AG04450 (cell line): ENCODE results near the gene PXDC1. TPM values are rescaled to one million over a fixed set of nuclear protein-coding genes. Genes with fewer than 3 reads are reported as not detected.
A peak's percentile ranks its signal among the peaks of the same experiment; 100 is the strongest.

Experiments
- CTCF ChIA-PET: fragments of 300-600, 350-600 bp; formaldehyde crosslinking; extraction: SDS; loops from one replicate; lab custom pipeline; 2022; ENCODE audit warnings: antibody characterized with exemption, inconsistent platforms; lab: Charles Lee
- POLR2A ChIA-PET: fragments of 350-600 bp; formaldehyde crosslinking; extraction: SDS; loops from one replicate; lab custom pipeline; 2021; ENCODE audit warnings: antibody characterized with exemption, inconsistent platforms; lab: Yijun Ruan, JAX
- DNase-seq: peaks from one replicate; pipeline ENCODE4 v3.0.0-alpha.2; 2011; ENCODE audit warnings: low read depth, low spot score
- H3K27ac ChIP-seq: one replicate; pipeline ENCODE4 v1.5.1; 2012; ENCODE audit warnings: low read depth, low read length, control low read depth
- H3K27me3 ChIP-seq: one replicate; pipeline ENCODE4 v1.6.0; 2012; ENCODE audit warnings: low read length; ENCODE audit not compliant: control insufficient read depth, insufficient read depth
- H3K4me3 ChIP-seq: 2 replicates; pipeline ENCODE4 v1.5.1; 2011; ENCODE audit warnings: mild to moderate bottlenecking, low read depth, low read length, control low read depth
- H3K9me3 ChIP-seq: 2 replicates; pipeline ENCODE4 v1.5.1; 2012; ENCODE audit warnings: low read length; ENCODE audit not compliant: control insufficient read depth, insufficient read depth
- polyA plus RNA-seq: library from polyadenylated mRNA; depleted of rRNA; stranded (reverse); fragments of >200 nt; gene quantifications from 2 replicates; pipeline ENCODE4 v1.2.3, GENCODE V29; 2011
- TF ChIP-seq, protein P1 (sequence below): IDR thresholded peaks from 2 replicates; pipeline ENCODE4 v1.5.1; 2011; ENCODE audit warnings: low read depth, low read length, control low read depth, inconsistent platforms

PXDC1 gene
- polyA plus RNA-seq, 1 experiment, result 13.5 TPM

GRCh38 chr6:3727036-3727435, 24.5 kb downstream of the PXDC1 start:
- H3K27me3 ChIP-seq, result no peaks in the 10 kb centered on the region
- peaks cover 5% of the 10 kb centered on the region; the same call in 1 of the 2 replicates for H3K9me3 ChIP-seq
- DNase-seq, result no peak
- TF ChIP-seq, protein P1, sequence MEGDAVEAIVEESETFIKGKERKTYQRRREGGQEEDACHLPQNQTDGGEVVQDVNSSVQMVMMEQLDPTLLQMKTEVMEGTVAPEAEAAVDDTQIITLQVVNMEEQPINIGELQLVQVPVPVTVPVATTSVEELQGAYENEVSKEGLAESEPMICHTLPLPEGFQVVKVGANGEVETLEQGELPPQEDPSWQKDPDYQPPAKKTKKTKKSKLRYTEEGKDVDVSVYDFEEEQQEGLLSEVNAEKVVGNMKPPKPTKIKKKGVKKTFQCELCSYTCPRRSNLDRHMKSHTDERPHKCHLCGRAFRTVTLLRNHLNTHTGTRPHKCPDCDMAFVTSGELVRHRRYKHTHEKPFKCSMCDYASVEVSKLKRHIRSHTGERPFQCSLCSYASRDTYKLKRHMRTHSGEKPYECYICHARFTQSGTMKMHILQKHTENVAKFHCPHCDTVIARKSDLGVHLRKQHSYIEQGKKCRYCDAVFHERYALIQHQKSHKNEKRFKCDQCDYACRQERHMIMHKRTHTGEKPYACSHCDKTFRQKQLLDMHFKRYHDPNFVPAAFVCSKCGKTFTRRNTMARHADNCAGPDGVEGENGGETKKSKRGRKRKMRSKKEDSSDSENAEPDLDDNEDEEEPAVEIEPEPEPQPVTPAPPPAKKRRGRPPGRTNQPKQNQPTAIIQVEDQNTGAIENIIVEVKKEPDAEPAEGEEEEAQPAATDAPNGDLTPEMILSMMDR, result no peak
- ChIA-PET POLR2A (no interaction called here), CTCF (no interaction called here)
- H3K27ac ChIP-seq, result no peak overlapping the region
- H3K4me3 ChIP-seq, result no peak overlapping the region

DNA sequence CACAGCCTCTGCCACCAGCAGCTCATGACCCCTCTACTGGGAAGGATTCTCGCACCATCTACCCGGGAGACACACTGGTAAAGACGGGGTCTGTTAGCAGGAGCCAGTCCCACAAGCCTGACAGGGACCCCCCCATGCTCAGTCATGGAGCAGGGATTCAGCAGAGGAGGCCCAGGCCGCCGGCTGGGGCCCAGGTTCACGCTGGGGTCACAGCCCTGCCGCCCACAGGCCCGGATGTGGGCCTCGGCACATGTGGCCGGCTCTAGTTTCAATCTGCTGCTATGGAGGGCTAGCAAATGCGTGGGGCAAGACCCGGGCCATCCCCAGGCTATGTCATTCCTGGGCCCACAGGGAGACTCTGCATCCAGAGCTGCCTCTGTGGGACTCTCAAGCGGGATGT, 25.1 kb downstream of the PXDC1 start:
- CTCF ChIA-PET, result interaction anchor here (0.6 kb wide), 1 partner anchor 447 kb away, joined by 16 read pairs; no protein-coding TSS in a partner anchor
- no peak overlapping the region for H3K27ac ChIP-seq
- POLR2A ChIA-PET, result no interaction called here
- no peak overlapping the region for H3K4me3 ChIP-seq
- H3K27me3 ChIP-seq, result no peaks in the 10 kb centered on the region
- no peak for DNase-seq
- TF ChIP-seq, protein P1, result no peak
- peaks cover 5% of the 10 kb centered on the region; the same call in 1 of the 2 replicates for H3K9me3 ChIP-seq

DNA sequence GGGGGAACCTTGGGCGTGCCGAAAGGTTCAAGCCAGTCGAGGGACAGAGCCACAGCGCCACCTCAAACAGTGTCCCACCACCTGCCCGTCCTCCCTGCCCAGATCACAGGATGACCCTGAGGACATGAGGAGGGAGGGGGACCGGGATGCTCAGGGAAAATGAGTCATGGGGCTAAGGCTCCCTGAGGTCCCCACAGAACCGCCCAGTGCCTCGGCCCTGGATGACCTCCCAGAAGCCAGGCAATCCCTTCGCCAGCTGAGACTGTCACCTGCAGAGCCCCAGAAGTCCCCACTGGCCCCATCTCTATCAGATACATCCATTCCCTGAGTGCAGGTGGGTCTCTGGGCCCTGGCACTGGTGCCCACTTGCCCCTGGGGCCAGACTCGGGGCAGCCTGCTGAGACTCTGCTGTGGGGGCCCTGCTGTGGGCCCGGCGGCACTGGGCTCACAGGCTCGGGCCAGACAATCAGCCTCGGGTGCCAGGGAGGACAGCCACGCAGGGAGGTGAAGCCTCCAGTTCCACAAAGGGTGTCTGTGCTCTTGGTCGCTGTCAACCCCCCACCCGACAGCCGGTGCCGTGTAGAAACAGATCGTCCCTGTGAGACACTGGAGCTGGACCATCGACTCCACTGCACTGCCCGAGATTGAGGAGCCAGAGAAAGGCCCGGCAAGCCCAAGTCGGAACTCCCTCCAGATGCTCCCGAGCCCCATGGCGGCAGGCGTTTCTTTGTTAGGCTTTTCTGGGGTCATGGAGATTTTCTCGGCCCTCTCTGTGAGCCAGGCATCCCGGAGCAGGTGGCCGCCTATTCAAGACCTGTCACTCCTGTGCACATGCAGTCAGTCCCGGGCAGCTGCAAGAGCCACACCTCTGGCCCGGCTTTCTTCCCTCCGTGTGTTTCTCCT, 26.1 kb downstream of the PXDC1 start:
- Histone ChIP-seq H3K27ac (peak overlapping the region; percentile 21), H3K27me3 (no peaks in the 10 kb centered on the region), H3K4me3 (no peak overlapping the region), H3K9me3 (peaks cover 9% of the 10 kb centered on the region; the same call in 1 of the 2 replicates)
- CTCF ChIA-PET, result no interaction called here
- DNase-seq, result no peak
- POLR2A ChIA-PET, result no interaction called here
- TF ChIP-seq, protein P1, result no peak

- TF ChIP-seq, protein P1, result no peak
- Histone ChIP-seq H3K9me3 (peaks cover 9% of the 10 kb centered on the region; the same call in 1 of the 2 replicates), H3K27ac (peak overlapping the region; percentile 21), H3K4me3 (no peak overlapping the region), H3K27me3 (no peaks in the 10 kb centered on the region)
- POLR2A ChIA-PET, result no interaction called here
- CTCF ChIA-PET, result interaction anchor here (1.4 kb wide), 1 partner anchor 8 kb away, joined by 4 read pairs; no protein-coding TSS in a partner anchor
- DNase-seq, result no peak
Observed at GRCh38 chr6:3724451-3725144, 26.9 kb downstream of the PXDC1 start.
